HUES48 (cell line): Measurements from ENCODE around the gene KDM3B.
"Not testable (repeated sequence)": the region's sequence is repeated elsewhere in the genome, so short reads cannot be mapped to it uniquely, and the experiment has no call there.

Source experiments
- H3K27ac ChIP-seq: one replicate; pipeline ENCODE4 v1.7.0; 2013; ENCODE audit warnings: low read depth, low read length, inconsistent platforms
- H3K27me3 ChIP-seq: 2 replicates; pipeline ENCODE4 v1.6.1; 2013; ENCODE audit warnings: mild to moderate bottlenecking, low read length; ENCODE audit not compliant: control insufficient read depth, insufficient read depth
- H3K36me3 ChIP-seq: 2 replicates; pipeline ENCODE4 v1.6.1; 2013; ENCODE audit warnings: low read length; ENCODE audit not compliant: control insufficient read depth, insufficient read depth
- H3K4me1 ChIP-seq: 2 replicates; pipeline ENCODE4 v1.6.1; 2013; ENCODE audit warnings: mild to moderate bottlenecking, low read length; ENCODE audit not compliant: control insufficient read depth, insufficient read depth
- H3K4me3 ChIP-seq: 2 replicates; pipeline ENCODE4 v1.5.1; 2013; ENCODE audit warnings: mild to moderate bottlenecking, low read depth, low read length
- H3K9ac ChIP-seq: 2 replicates; pipeline ENCODE4 v1.6.1; 2013; ENCODE audit warnings: mild to moderate bottlenecking, low read depth, low read length, moderate library complexity
- H3K9me3 ChIP-seq: 2 replicates; pipeline ENCODE4 v1.6.1; 2013; ENCODE audit warnings: low read length; ENCODE audit not compliant: control insufficient read depth, insufficient read depth

Gene KDM3B

DNA sequence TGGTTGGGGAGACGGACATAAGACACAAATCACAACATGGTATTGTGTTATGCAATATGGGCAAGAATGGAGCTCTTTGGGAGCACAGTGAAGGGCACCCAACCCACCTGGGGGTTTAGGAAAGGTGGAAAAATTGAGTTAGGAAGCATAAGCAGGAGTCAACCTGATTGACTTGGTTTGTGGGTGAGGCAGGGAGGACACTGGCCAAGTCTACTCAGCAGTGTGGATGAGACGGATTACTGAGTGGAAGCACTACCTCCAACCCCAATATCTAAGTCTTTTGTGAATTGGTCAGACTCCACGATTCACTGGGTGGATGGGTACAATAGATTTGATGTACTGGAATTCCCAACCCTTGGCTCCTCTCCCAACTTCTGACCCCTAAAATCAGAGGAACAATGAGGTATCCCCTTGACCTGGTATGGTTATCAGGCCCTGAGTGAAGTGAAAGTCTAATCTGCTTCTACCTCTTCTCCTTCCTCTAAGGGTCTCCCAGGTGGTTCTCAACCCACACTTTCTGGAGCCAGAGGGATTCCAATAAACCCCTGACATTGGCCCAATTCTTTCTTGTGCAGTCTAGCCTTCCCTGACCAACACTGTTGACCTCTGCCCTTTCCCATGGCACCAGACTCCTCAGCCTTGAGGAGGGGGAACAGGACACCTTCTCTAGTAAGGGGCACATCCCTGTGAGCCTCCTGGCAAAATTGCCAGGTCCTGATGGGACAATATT is 118.0 kb downstream of the KDM3B start:
- Histone ChIP-seq H3K4me1 (peaks cover 5% of the 10 kb centered on the region), H3K4me3 (no peak overlapping the region), H3K27me3 (peaks cover 23% of the 10 kb centered on the region), H3K9ac (no peak overlapping the region), H3K27ac (peak overlapping the region; percentile 1), H3K36me3 (peaks cover 15% of the 10 kb centered on the region), H3K9me3 (no peaks in the 10 kb centered on the region)

DNA sequence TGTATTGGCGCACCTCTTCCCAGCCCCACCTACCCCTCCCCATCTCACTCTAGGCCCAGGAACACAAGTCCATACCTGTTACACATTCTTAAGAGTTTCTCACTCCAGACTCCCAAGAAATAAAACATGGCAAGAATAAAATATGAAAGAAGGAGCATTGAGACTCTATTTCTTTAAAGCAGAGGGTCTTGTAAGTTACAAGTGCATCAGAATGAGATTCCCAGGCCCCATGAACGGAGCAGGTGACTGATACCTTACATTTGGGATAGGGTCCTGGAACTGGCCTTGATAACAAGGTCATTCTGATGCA is 118.5 kb downstream of the KDM3B start:
- H3K4me1 ChIP-seq: peaks cover 5% of the 10 kb centered on the region
- H3K27me3 ChIP-seq: peaks cover 18% of the 10 kb centered on the region
- no peaks in the 10 kb centered on the region for H3K9me3 ChIP-seq
- H3K9ac ChIP-seq: no peak overlapping the region
- H3K27ac ChIP-seq: no peak overlapping the region
- peaks cover 15% of the 10 kb centered on the region for H3K36me3 ChIP-seq
- H3K4me3 ChIP-seq: no peak overlapping the region

DNA sequence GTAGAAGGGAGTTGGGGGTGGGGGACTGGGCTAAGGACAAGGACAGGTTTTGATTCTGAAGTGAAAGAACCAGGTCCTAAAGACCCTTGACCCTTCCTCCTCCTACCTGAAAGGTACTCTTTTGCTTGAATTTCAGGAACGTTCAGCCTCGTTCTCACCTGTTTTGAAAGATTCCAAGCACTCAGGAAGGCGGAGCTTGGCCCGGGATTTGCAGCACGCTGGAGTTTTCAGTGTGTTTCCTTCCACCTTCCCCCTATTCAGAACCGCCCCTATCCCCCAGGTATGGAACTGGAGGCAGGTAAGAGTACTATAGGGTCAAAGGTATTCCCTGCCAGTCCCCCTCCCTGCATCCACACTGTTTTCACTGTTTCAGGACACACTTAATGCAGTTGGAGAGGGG is 119.9 kb downstream of the KDM3B start:
- Histone ChIP-seq H3K4me3 (no peak overlapping the region), H3K27me3 (peaks cover 4% of the 10 kb centered on the region), H3K36me3 (peaks cover 6% of the 10 kb centered on the region), H3K27ac (no peak overlapping the region), H3K9ac (no peak overlapping the region), H3K9me3 (no peaks in the 10 kb centered on the region), H3K4me1 (peaks cover 5% of the 10 kb centered on the region)

DNA sequence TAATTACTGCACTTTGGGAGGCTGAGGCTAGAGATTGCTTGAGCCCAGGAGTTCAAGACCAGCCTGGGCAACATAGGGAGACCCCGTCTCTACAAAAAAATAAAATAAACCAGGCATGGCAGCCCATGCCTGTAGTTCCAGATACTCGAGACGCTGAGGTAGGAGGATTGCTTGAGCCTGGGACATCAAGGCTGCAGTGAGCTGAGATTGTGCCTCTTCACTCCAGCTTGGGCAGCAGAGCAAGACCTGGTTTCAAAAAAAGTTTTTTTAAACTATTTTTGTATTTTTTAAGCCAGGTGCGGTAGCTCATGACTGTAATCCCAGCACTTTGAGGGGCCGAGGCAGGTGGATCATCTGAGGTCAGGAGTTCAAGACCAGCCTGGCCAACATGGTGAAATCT is 120.7 kb downstream of the KDM3B start:
- not testable (repeated sequence) for H3K27ac ChIP-seq, H3K9ac ChIP-seq, H3K36me3 ChIP-seq, H3K27me3 ChIP-seq, H3K4me3 ChIP-seq, H3K9me3 ChIP-seq, H3K4me1 ChIP-seq

DNA sequence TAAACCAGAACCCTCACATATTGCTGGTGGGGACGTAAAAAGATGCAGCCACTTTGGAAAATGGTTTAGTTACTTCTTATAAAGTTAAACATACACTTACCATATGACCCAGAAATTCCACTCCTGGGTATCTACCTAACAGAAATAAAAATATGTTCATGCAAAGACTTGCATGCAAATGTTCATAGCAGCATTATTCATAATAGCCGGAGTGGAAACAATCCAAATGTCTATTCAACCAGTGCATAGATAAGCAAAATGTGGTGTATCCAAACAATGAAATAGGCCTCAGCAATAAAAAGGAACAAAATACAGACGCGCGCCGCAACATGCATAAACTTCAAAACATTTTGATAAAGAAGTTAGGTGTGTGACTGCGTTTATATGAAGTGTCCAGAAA is 124.4 kb downstream of the KDM3B start:
- no peak overlapping the region for H3K9ac ChIP-seq
- H3K4me3 ChIP-seq: no peak overlapping the region
- H3K36me3 ChIP-seq: no peaks in the 10 kb centered on the region
- peaks cover 5% of the 10 kb centered on the region for H3K4me1 ChIP-seq
- H3K9me3 ChIP-seq: no peaks in the 10 kb centered on the region
- no peak overlapping the region for H3K27ac ChIP-seq
- no peaks in the 10 kb centered on the region for H3K27me3 ChIP-seq

DNA sequence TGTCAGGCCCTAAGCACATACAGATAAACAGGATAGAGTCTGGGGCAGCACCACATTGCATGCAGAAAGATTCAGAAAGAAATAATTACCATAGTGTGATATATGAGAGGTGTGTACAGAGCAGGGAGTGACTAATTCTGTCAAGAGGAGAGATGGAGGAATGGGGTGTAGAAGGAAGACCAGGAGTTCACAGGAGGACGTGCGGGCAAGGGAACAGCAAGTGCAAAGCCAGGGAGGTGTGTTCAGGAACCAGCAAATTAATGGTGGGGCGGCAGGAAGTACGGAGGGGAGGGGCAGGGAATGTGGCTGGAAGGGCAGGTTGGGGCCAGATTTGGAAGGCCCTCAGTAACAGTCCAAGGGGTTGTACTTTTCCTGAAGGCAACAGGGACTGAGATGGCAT is 130.2 kb downstream of the KDM3B start:
- Histone ChIP-seq H3K27me3 (no peaks in the 10 kb centered on the region), H3K9ac (no peak overlapping the region), H3K9me3 (no peaks in the 10 kb centered on the region), H3K4me1 (peaks cover 5% of the 10 kb centered on the region; the same call in 1 of the 2 replicates), H3K4me3 (no peak overlapping the region), H3K36me3 (no peaks in the 10 kb centered on the region), H3K27ac (no peak overlapping the region)
